Activated naive CD8-positive, alpha-beta T cell treated with anti-CD3 and anti-CD28 coated beads for 36 hours (primary cell): ENCODE measurements around the gene LRIG1. TPM values are rescaled to one million over a fixed set of nuclear protein-coding genes. Genes with fewer than 3 reads are reported as not detected.

ENCODE experiments used
- DNase-seq: peaks from one replicate; pipeline ENCODE4 v3.0.0; 2021
- H3K27ac Mint-ChIP-seq: one replicate; pipeline ENCODE4 v1.8.0; 2022; ENCODE audit warnings: mild to moderate bottlenecking, moderate library complexity, mixed read lengths
- H3K27me3 Mint-ChIP-seq: one replicate; pipeline ENCODE4 v1.8.0; 2022; ENCODE audit warnings: mild to moderate bottlenecking, mixed read lengths
- H3K36me3 Mint-ChIP-seq: one replicate; pipeline ENCODE4 v1.8.0; 2021; ENCODE audit warnings: mild to moderate bottlenecking, mixed read lengths
- H3K4me1 Mint-ChIP-seq: one replicate; pipeline ENCODE4 v1.8.0; 2021; ENCODE audit warnings: mixed read lengths
- H3K4me3 Mint-ChIP-seq: one replicate; pipeline ENCODE4 v1.8.0; 2022; ENCODE audit warnings: mild to moderate bottlenecking, moderate library complexity, mixed read lengths
- H3K9me3 Mint-ChIP-seq: one replicate; pipeline ENCODE4 v1.8.0; 2022; ENCODE audit warnings: mixed read lengths
- total RNA-seq, 2 experiments: library from RNA; stranded (reverse); gene quantifications; one replicate each; pipeline ENCODE4 v1.2.3, GENCODE V29; 2021

LRIG1 gene
- total RNA-seq, 2 experiments from 2014 or later = 8.2 to 8.5 TPM

- no peak overlapping the region for H3K4me3 Mint-ChIP-seq
- peaks cover 51% of the 10 kb centered on the region for H3K4me1 Mint-ChIP-seq
- peaks cover 6% of the 10 kb centered on the region for H3K36me3 Mint-ChIP-seq
- H3K9me3 Mint-ChIP-seq = peaks cover 1% of the 10 kb centered on the region
- no peak overlapping the region for H3K27ac Mint-ChIP-seq
- peaks cover 68% of the 10 kb centered on the region for H3K27me3 Mint-ChIP-seq
- DNase-seq = no peak
Observed at GRCh38 chr3:66497288-66497984, 3.4 kb downstream of the LRIG1 start.

GRCh38 chr3:66496746-66497145 is 4.1 kb downstream of the LRIG1 start:
- Mint-ChIP-seq H3K27me3 (peaks cover 71% of the 10 kb centered on the region), H3K27ac (no peak overlapping the region), H3K4me3 (no peak overlapping the region), H3K36me3 (peaks cover 6% of the 10 kb centered on the region), H3K9me3 (peaks cover 1% of the 10 kb centered on the region), H3K4me1 (peaks cover 54% of the 10 kb centered on the region)
- DNase-seq = no peak

- H3K27me3 Mint-ChIP-seq = peaks cover 67% of the 10 kb centered on the region
- H3K9me3 Mint-ChIP-seq = peaks cover 1% of the 10 kb centered on the region
- H3K4me1 Mint-ChIP-seq = peaks cover 51% of the 10 kb centered on the region
- H3K27ac Mint-ChIP-seq = no peak overlapping the region
- DNase-seq = no peak
- no peak overlapping the region for H3K4me3 Mint-ChIP-seq
- H3K36me3 Mint-ChIP-seq = peaks cover 6% of the 10 kb centered on the region
Observed at GRCh38 chr3:66496301-66496700, 4.5 kb downstream of the LRIG1 start.

DNA sequence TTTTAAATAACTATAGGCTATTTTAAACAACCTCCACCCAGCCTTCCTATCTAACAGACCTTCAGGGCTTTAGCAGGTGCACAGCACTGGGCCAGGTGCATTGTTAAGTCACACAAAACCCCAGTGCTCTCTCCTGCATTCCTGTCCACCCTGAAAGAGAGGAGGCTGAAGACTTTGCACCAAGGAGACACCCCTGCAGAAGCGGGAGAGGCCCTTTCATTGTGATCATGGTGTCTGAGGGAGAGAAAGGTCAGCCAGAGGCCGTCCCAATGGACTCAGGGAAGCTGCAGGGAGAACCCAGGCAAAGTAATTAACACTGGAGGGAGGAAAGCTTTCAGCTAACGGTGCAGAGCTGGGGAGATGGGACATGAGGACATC is 5.2 kb downstream of the LRIG1 start:
- peaks cover 6% of the 10 kb centered on the region for H3K36me3 Mint-ChIP-seq
- H3K4me1 Mint-ChIP-seq = peaks cover 50% of the 10 kb centered on the region
- no peak overlapping the region for H3K27ac Mint-ChIP-seq
- H3K4me3 Mint-ChIP-seq = no peak overlapping the region
- H3K9me3 Mint-ChIP-seq = peaks cover 1% of the 10 kb centered on the region
- H3K27me3 Mint-ChIP-seq = peaks cover 64% of the 10 kb centered on the region
- DNase-seq = no peak

DNA sequence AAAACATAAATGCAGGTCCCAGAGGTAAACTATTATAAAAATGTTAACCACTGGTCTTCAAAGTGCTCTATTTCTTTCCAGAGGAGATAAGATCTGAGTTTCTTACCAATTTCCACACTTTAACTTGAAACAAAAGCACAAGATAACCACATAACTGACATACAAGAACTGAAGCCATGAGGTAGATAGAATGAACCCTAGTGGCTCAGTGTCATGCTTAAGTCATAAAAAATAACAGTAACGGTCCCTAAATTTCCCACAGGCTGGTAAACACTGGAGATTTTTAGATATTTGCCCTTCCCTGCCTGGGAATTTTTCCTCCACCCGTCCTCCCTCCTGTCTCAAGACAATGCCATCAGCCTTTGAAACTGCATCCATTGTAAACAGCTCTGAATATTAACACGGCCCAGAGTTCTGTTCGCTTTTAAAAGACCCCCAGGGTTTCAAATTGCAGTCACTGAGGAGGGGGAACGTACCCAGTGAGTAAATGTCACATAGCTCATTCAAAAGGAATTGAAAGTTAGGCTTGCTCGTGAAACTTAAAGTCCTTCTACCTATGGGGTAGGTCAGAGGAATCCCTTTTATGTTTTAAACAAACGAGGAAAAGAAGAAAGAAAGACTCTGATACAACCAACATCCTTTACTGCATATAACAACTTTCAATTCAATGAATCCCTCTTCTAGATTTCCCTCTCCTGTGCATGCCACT is 5.7 kb downstream of the LRIG1 start:
- H3K27ac Mint-ChIP-seq = no peak overlapping the region
- no peak overlapping the region for H3K4me3 Mint-ChIP-seq
- H3K9me3 Mint-ChIP-seq = peaks cover 1% of the 10 kb centered on the region
- peaks cover 6% of the 10 kb centered on the region for H3K36me3 Mint-ChIP-seq
- DNase-seq = no peak
- peaks cover 64% of the 10 kb centered on the region for H3K27me3 Mint-ChIP-seq
- peaks cover 54% of the 10 kb centered on the region for H3K4me1 Mint-ChIP-seq

DNA sequence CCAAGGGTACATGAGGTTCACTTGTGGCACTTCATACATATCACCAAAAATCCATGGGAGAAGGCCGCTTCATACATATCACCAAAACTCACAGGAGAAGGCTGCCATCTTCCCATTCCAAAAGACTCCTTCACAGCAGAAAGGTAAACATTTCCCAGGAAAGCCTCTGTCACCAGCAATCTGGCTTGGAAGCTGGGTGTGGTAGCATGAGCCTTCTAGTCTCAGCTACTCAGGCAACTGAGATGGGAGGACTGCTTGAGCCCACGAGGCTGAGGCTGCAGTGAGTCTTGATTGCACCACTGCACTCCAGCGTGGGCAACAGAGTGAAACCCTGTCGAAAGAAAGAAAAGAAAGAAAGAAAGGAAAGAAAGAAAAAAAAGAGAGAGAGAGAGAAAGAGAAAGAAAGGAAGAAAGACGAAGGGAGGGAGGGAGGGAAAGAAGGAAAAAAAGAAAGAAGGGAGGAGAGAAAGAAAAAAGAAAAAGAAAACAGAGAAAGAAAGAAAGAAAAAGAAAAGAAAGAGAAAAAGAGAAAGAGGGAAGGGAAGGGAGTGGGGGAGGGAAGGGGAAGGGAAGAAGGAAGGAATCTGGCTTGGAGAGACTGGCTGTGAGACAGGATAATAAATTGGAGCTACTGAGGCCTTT is 7.2 kb downstream of the LRIG1 start:
- Mint-ChIP-seq H3K4me1 (peaks cover 56% of the 10 kb centered on the region), H3K27ac (no peak overlapping the region), H3K36me3 (peaks cover 9% of the 10 kb centered on the region), H3K9me3 (peaks cover 1% of the 10 kb centered on the region), H3K4me3 (no peak overlapping the region), H3K27me3 (peaks cover 49% of the 10 kb centered on the region)
- no peak for DNase-seq

DNA sequence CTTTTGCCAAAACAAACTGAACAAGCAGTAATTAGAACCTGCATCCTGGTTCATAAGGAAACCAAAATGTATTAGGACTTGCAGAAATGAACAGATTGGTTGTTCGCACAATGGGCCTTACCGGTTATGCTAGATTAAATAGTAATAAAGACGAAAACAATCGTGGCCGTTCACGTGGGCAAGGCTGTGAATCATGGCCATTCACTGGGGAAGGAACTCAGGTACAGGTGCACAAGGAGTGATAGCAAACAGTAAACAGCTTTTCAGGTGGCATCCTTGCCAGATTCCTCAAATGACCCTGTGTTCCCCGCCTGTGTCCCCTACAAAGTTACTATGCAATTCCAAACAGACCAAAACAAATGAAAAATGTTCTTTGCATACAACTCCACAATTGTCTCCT is 8.2 kb downstream of the LRIG1 start:
- Mint-ChIP-seq H3K27ac (no peak overlapping the region), H3K4me3 (no peak overlapping the region), H3K4me1 (peaks cover 51% of the 10 kb centered on the region), H3K27me3 (peaks cover 41% of the 10 kb centered on the region), H3K9me3 (peaks cover 1% of the 10 kb centered on the region), H3K36me3 (peaks cover 9% of the 10 kb centered on the region)
- no peak for DNase-seq

- Mint-ChIP-seq H3K9me3 (peaks cover 1% of the 10 kb centered on the region), H3K27ac (no peak overlapping the region), H3K4me1 (peaks cover 56% of the 10 kb centered on the region), H3K4me3 (no peak overlapping the region), H3K36me3 (peaks cover 12% of the 10 kb centered on the region), H3K27me3 (peaks cover 43% of the 10 kb centered on the region)
- no peak for DNase-seq
Observed at GRCh38 chr3:66492071-66492470, 8.8 kb downstream of the LRIG1 start.

GRCh38 chr3:66490984-66491383 is 9.8 kb downstream of the LRIG1 start:
- Mint-ChIP-seq H3K36me3 (peaks cover 15% of the 10 kb centered on the region), H3K27me3 (peaks cover 42% of the 10 kb centered on the region), H3K4me3 (no peak overlapping the region), H3K27ac (no peak overlapping the region), H3K9me3 (peaks cover 1% of the 10 kb centered on the region), H3K4me1 (peaks cover 55% of the 10 kb centered on the region)
- DNase-seq = no peak

GRCh38 chr3:66490214-66490613 is 10.6 kb downstream of the LRIG1 start:
- Mint-ChIP-seq H3K36me3 (peaks cover 13% of the 10 kb centered on the region), H3K4me1 (peaks cover 49% of the 10 kb centered on the region), H3K27me3 (peaks cover 34% of the 10 kb centered on the region), H3K27ac (peak overlapping the region; percentile 84), H3K4me3 (peak overlapping the region; percentile 29), H3K9me3 (peaks cover 1% of the 10 kb centered on the region)
- DNase-seq = no peak

- DNase-seq = peak; percentile 22
- Mint-ChIP-seq H3K9me3 (peaks cover 1% of the 10 kb centered on the region), H3K27ac (peak overlapping the region; percentile 84), H3K36me3 (peaks cover 13% of the 10 kb centered on the region), H3K27me3 (peaks cover 28% of the 10 kb centered on the region), H3K4me3 (peak overlapping the region; percentile 10), H3K4me1 (peaks cover 42% of the 10 kb centered on the region)
Observed at GRCh38 chr3:66489581-66489980, 11.2 kb downstream of the LRIG1 start.

- H3K27me3 Mint-ChIP-seq = peaks cover 31% of the 10 kb centered on the region
Observed at GRCh38 chr3:66489115-66489514, 11.7 kb downstream of the LRIG1 start.

GRCh38 chr3:66488492-66488891 is 12.3 kb downstream of the LRIG1 start:
- no peak overlapping the region for H3K4me3 Mint-ChIP-seq
- H3K27ac Mint-ChIP-seq = no peak overlapping the region
- H3K4me1 Mint-ChIP-seq = peaks cover 50% of the 10 kb centered on the region
- H3K9me3 Mint-ChIP-seq = no peaks in the 10 kb centered on the region
- H3K36me3 Mint-ChIP-seq = peaks cover 15% of the 10 kb centered on the region
- DNase-seq = no peak
- H3K27me3 Mint-ChIP-seq = peaks cover 29% of the 10 kb centered on the region

More at GRCh38 chr3:66489115-66489514, 11.7 kb downstream of the LRIG1 start:
- Mint-ChIP-seq H3K4me3 (peak overlapping the region; percentile 10), H3K36me3 (peaks cover 15% of the 10 kb centered on the region), H3K9me3 (peaks cover 1% of the 10 kb centered on the region), H3K27ac (peak overlapping the region; percentile 84), H3K4me1 (peaks cover 45% of the 10 kb centered on the region)
- no peak for DNase-seq

DNA sequence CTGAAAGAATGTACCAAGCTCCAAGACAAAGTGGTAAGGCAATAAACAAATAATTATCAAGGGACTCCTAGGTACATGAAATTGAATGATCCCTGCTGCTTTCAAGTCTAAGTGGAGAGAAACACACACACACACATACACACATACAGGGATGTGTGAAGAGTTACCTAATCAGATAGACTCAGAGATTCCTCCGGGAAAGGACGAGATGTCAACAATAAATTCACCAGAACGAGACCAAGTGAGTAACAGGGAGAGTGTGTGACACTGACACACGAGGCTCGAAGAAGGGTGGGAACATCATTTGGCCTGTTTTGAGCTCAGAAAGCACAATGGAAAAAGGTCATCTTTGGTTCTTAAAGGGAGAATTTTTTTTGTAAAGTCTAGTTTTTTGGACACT is 13.4 kb downstream of the LRIG1 start:
- Mint-ChIP-seq H3K27me3 (peaks cover 24% of the 10 kb centered on the region), H3K4me1 (peaks cover 56% of the 10 kb centered on the region), H3K4me3 (no peak overlapping the region), H3K9me3 (no peaks in the 10 kb centered on the region), H3K36me3 (peaks cover 15% of the 10 kb centered on the region), H3K27ac (no peak overlapping the region)
- DNase-seq = no peak

- H3K27me3 Mint-ChIP-seq = peaks cover 17% of the 10 kb centered on the region
- peaks cover 56% of the 10 kb centered on the region for H3K4me1 Mint-ChIP-seq
- H3K27ac Mint-ChIP-seq = no peak overlapping the region
- no peak overlapping the region for H3K4me3 Mint-ChIP-seq
- no peaks in the 10 kb centered on the region for H3K9me3 Mint-ChIP-seq
- no peak for DNase-seq
- peaks cover 15% of the 10 kb centered on the region for H3K36me3 Mint-ChIP-seq
Observed at GRCh38 chr3:66486646-66487045, 14.2 kb downstream of the LRIG1 start.
